Body of pancreas (tissue), 4 donors: ENCODE data around the gene THADA. TPM values are rescaled to one million over a fixed set of nuclear protein-coding genes. Genes with fewer than 3 reads are reported as not detected.
A peak's percentile ranks its signal among the peaks of the same experiment; 100 is the strongest.

Experiments
- ATAC-seq: fragments of 150-250 bp; one replicate; pipeline ENCODE4 v1.9.1; 2016
- DNase-seq, 4 donors: peaks; one replicate each; pipeline ENCODE4 v3.0.0-alpha.2; 2019
- H3K27ac ChIP-seq, 4 donors: fragments of 200-600 bp; sonication (generic); 1 replicate in 3 of 4; 2 replicates in 1 of 4; pipeline versions ENCODE4 v1.5.1 to v1.6.1; 2016 to 2019; ENCODE audit warnings: mild to moderate bottlenecking in 1 of 4, mixed read lengths in 1 of 4, moderate library complexity in 1 of 4
- H3K27me3 ChIP-seq, 2 donors: fragments of 200-600 bp; sonication (generic); one replicate each; pipeline ENCODE4 v1.6.0; 2016; ENCODE audit warnings: mild to moderate bottlenecking in 1 of 2
- H3K36me3 ChIP-seq, 2 donors: fragments of 200-600 bp; sonication (generic); replicated peaks in 1 of 2; 2 replicates each; pipeline ENCODE4 v1.5.1; 2016; ENCODE audit warnings: low read depth in 2 of 2; ENCODE audit not compliant: insufficient read depth in 1 of 2
- H3K4me1 ChIP-seq: fragments of 200-600 bp; sonication (generic); one replicate; pipeline ENCODE4 v1.6.0; 2016
- H3K4me3 ChIP-seq, 2 donors: fragments of 200-600 bp; sonication (generic); 1 replicate in 1 of 2; 2 replicates in 1 of 2; pipeline ENCODE4 v1.5.1; 2016 to 2019
- H3K9me3 ChIP-seq, 3 donors: fragments of 200-600 bp; sonication (generic); 1 replicate in 2 of 3; 2 replicates in 1 of 3; pipeline ENCODE4 v1.5.1; 2016
- POLR2A ChIP-seq, 3 donors: fragments of 450-650 bp; IDR thresholded peaks; one replicate each; pipeline ENCODE4 v1.6.1; 2016; ENCODE audit warnings: antibody characterized with exemption in 3 of 3, mild to moderate bottlenecking in 2 of 3
- WGBS, 2 donors: methylation state at CpG; one replicate each; pipeline ENCODE4 v1.1.5; 2017; 5-methylcytosine and 5-hydroxymethylcytosine counted together
- intact Hi-C: fragments of 100-400 bp; cut with DNase I; formaldehyde crosslinking; loops from one replicate; pipeline ENCODE4 v1.15.1; 2023
- total RNA-seq, 2 donors: library from RNA; depleted of rRNA; stranded (reverse); fragments of >200 nt; gene quantifications; one replicate each; pipeline ENCODE4 v1.1.0, GENCODE V29; 2016
- TF ChIP-seq, protein P1 (sequence below), 7 experiments: fragments of 450-650 bp in 4 of 7; fragments of 200-600 bp in 3 of 7; sonication (generic) in 3 of 7; IDR thresholded peaks; one replicate each; pipeline ENCODE4 v1.5.1; 2016 to 2019; ENCODE audit warnings: antibody characterized with exemption in 7 of 7

The THADA gene
- total RNA-seq, 2 donors from 2014 or later = 27.5 to 41.9 TPM

DNA sequence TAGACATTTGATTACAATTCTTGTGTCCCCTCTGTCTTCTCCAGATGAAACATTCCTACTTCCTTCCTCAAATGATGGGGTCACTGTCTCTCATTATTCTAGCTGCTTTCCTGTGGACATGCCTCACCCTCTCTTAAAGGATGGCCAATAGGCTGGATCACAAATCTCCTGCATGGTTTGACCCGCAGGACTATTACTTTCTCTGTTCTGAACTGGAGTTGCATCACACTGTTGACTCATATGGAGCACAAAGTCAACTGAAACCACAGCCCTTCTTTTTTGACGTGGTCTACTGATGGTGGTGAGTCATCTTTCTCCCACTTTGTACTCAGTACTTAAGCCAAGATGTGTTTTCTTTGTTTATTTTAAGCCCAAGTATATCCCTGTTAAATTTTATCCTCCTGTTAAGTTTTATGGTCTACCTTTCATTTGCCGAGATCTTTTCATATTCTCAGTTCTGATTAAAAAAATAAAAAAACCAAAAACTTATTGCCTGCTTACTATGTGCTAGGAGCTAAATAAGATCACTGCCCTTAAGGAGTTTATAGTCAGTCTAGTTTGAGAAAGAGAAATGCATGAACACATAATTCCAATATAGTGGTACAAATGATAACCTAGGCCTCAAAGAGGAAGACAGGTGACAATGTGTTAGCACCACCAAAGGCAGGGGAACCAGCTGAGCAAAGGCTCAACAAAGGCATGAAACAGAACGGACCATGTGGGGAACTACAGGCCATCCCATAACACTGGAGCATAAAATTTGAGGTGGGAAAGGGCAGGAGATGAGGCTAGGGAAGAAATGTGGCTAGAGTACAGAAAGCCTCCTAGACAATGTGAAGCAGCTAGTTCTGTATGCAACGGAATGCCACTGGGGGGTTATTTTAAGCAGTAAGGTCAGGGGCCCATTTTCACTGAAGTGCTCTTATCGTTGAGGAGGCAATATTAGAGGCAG lies 301.8 kb downstream of the THADA start:
- ATAC-seq (peak; percentile 89), DNase-seq (peak in 2 of 4 donors; percentile 46 to 76)
- intact Hi-C loops = no loop called here
- H3K36me3 ChIP-seq = no peaks in the 10 kb centered on the region
- H3K27ac ChIP-seq = peak overlapping the region in 2 of 4 donors; percentile 31 to 67
- no peaks in the 10 kb centered on the region for H3K4me1 ChIP-seq
- H3K9me3 ChIP-seq = no peaks in the 10 kb centered on the region
- TF ChIP-seq, protein P1, sequence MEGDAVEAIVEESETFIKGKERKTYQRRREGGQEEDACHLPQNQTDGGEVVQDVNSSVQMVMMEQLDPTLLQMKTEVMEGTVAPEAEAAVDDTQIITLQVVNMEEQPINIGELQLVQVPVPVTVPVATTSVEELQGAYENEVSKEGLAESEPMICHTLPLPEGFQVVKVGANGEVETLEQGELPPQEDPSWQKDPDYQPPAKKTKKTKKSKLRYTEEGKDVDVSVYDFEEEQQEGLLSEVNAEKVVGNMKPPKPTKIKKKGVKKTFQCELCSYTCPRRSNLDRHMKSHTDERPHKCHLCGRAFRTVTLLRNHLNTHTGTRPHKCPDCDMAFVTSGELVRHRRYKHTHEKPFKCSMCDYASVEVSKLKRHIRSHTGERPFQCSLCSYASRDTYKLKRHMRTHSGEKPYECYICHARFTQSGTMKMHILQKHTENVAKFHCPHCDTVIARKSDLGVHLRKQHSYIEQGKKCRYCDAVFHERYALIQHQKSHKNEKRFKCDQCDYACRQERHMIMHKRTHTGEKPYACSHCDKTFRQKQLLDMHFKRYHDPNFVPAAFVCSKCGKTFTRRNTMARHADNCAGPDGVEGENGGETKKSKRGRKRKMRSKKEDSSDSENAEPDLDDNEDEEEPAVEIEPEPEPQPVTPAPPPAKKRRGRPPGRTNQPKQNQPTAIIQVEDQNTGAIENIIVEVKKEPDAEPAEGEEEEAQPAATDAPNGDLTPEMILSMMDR (IDR thresholded peaks at IDR 0.05) = no peak
- no peak for TF ChIP-seq POLR2A (IDR thresholded peaks at IDR 0.05)
- WGBS, 2 donors = 70 to 73% methylated on average over 6 of the region's 6 CpGs
- H3K27me3 ChIP-seq = no peaks in the 10 kb centered on the region
- H3K4me3 ChIP-seq = no peak overlapping the region

DNA sequence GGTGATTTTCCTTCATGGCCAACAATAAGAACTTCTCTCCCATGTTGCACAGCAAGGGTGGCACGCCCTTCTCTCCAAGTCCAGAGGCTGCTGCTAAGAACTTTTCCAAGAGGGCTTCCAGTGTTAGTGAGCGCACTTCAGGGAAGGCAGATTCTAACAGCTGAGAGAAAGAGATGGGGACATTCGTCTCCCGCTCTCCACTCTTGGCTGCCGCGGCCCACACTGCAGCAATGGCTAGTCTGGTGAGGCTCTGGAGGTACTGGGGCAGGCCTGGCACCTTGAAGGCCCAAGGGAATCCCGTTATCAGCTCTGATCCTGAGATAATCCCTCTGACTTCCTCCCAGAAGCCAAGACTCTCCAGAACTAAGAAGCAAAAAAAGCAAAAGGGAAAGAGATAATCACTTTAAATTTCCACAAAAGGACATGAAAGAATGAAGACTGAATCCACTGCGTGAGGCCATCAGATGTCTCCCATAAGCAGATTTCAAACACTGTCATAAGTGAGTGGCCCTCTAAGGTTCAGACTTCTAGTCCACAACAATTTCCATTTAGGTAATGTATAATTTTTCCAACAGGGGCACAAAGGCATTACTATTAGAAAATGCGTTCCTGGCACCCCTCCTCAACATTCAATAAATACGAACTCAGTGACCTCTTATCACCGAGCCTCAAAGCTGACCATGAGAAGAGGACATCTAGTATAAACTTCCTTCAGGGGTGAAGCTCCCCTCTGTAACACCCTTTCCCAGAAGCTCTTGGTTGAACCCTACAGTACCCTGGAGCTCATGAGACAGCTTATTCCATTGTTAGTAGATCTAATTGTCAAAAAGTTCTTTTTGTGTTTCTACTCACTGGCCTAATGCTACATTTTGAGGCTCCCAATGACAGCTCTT lies 302.7 kb downstream of the THADA start:
- ATAC-seq = no peak
- 94 to 97% methylated on average over 11 of the region's 11 CpGs for WGBS, 2 donors
- peak overlapping the region in 1 of 4 donors; percentile 67 for H3K27ac ChIP-seq
- H3K9me3 ChIP-seq = no peaks in the 10 kb centered on the region
- no peaks in the 10 kb centered on the region for H3K4me1 ChIP-seq
- intact Hi-C loops = no loop called here
- H3K36me3 ChIP-seq = no peaks in the 10 kb centered on the region
- DNase-seq = no peak
- H3K27me3 ChIP-seq = no peaks in the 10 kb centered on the region
- H3K4me3 ChIP-seq = no peak overlapping the region
- TF ChIP-seq POLR2A (IDR thresholded peaks at IDR 0.05) = no peak
- TF ChIP-seq, protein P1 (IDR thresholded peaks at IDR 0.05) = no peak

DNA sequence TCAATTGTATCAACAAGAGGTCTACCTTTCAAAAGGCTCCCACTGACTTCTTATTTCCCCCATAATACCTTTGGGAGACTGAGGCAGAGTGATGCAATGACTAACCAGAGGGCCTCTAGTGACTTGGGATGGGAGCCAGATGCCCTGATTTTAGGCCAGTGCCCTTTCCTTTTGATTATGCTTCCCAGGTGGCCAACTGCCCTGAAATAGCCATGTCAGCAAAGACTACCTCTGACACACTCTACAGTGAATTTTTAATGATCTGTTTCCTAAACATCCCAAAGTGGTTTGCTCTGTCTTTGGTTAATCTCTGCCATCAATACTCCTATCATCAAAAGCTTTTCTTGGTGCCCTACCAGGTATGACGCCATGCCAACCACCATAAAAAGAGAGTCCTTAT lies 303.5 kb downstream of the THADA start:
- H3K4me3 ChIP-seq = no peak overlapping the region
- 92 to 93% methylated on average over 1 of the region's 1 CpG for WGBS, 2 donors
- H3K4me1 ChIP-seq = no peaks in the 10 kb centered on the region
- ATAC-seq (no peak), DNase-seq (no peak)
- no peak overlapping the region for H3K27ac ChIP-seq
- no peaks in the 10 kb centered on the region for H3K27me3 ChIP-seq
- no peaks in the 10 kb centered on the region for H3K36me3 ChIP-seq
- no peaks in the 10 kb centered on the region for H3K9me3 ChIP-seq
- no peak for TF ChIP-seq POLR2A (IDR thresholded peaks at IDR 0.05)
- TF ChIP-seq, protein P1 (IDR thresholded peaks at IDR 0.05) = no peak
- intact Hi-C loops = no loop called here

DNA sequence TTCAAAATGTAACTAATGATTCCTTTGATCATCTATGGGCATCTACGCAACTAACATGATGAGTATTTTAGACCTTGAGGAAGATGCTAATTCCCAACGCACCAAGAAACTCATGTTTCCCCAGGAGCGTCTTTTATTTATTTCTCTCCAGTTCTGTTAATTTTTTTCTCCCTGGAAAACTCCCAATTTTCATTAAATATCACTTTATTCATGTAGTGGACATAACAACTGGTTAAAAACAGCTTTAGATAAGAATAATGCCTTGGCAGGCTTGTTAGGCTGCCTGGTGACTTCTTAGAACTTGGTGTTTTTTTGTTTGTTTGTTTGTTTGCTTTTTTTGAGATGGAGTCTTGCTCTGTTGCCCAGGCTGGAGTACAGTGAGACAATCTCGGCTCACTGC lies 306.5 kb downstream of the THADA start:
- Histone ChIP-seq H3K36me3 (peaks cover 0 to 10% of the 10 kb centered on the region in 2 donors), H3K4me1 (no peaks in the 10 kb centered on the region), H3K4me3 (no peak overlapping the region), H3K27me3 (no peaks in the 10 kb centered on the region), H3K9me3 (peaks cover 0 to 6% (median 0%) of the 10 kb centered on the region in 3 donors), H3K27ac (no peak overlapping the region)
- TF ChIP-seq POLR2A (IDR thresholded peaks at IDR 0.05) = no peak
- TF ChIP-seq, protein P1 (IDR thresholded peaks at IDR 0.05) = no peak
- intact Hi-C loops = no loop called here
- WGBS, 2 donors = 86 to 92% methylated on average over 4 of the region's 4 CpGs
- DNase-seq = no peak
- no peak for ATAC-seq
